Gastroesophageal sphincter (tissue), 3 donors: ENCODE measurements around the gene MS4A10.

Experiments
- CTCF ChIP-seq, 4 experiments: fragments of 200-600 bp in 2 of 4; fragments of 450-650 bp in 2 of 4; sonication (generic) in 1 of 4; IDR thresholded peaks; one replicate each; pipeline ENCODE4 v1.5.1; 2017 to 2019; ENCODE audit warnings: antibody characterized with exemption in 4 of 4, mild to moderate bottlenecking in 2 of 4, moderate library complexity in 2 of 4
- EP300 ChIP-seq: sonication (generic); formaldehyde crosslinking; IDR thresholded peaks from one replicate; pipeline ENCODE4 v1.6.1; 2017; ENCODE audit warnings: antibody characterized with exemption, mild to moderate bottlenecking
- POLR2A ChIP-seq, 2 donors: fragments of 450-650 bp; IDR thresholded peaks; one replicate each; pipeline ENCODE4 v1.6.1; 2017; ENCODE audit warnings: antibody characterized with exemption in 2 of 2, mild to moderate bottlenecking in 2 of 2, moderate library complexity in 1 of 2

DNA sequence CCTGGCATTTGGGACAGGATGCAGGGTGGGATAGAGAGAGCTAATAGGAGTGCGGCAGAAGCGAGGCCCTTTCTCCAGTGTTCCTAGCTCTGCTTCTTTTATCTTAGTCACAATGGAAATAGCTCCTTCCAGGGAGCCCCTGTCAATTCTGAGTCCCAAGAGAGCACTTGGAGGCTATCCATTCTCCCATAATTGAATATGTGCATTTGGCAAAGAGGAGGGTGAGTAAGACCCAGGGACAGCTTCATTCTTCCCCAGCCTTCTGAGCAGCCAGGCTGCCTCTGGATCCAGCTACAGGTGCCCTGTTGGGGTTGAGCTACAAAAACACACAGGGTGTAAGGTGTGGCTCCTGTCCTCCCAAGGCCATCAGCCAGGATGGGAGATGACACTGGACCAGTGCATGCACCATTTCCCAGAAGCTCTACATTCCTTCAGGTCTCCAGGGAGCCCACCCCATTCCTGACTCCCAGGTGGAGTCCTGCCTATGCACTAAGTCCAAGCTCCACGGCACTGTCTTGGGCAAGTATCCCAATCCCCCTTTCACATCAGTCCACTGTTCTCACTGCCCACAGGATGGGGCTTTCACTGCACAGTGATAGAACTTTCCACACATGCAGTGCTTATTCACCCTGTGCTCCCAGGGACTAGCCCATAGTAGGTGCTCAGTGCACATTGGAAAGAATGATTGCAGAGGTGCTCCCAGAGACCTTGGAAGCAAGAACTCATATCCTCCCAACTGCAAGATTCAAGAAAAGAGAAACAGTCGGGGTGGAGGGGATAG is 6.2 kb downstream of the MS4A10 start:
- no peak for TF ChIP-seq EP300
- no peak for TF ChIP-seq POLR2A (IDR thresholded peaks at IDR 0.05)
- no peak for TF ChIP-seq CTCF (IDR thresholded peaks at IDR 0.05)
